GM18519 (cell line): Measurements from ENCODE around the gene KRT86.
"Not testable (repeated sequence)": the region's sequence is repeated elsewhere in the genome, so short reads cannot be mapped to it uniquely, and the experiment has no call there.

Experiments
- ATAC-seq: cut with Tn5 transposase; IDR thresholded peaks from one replicate; pipeline ENCODE4 v1.9.1; 2021; ENCODE audit warnings: mild to moderate bottlenecking, moderate library complexity; ENCODE audit not compliant: unreplicated experiment, low FRiP score

KRT86 gene

DNA sequence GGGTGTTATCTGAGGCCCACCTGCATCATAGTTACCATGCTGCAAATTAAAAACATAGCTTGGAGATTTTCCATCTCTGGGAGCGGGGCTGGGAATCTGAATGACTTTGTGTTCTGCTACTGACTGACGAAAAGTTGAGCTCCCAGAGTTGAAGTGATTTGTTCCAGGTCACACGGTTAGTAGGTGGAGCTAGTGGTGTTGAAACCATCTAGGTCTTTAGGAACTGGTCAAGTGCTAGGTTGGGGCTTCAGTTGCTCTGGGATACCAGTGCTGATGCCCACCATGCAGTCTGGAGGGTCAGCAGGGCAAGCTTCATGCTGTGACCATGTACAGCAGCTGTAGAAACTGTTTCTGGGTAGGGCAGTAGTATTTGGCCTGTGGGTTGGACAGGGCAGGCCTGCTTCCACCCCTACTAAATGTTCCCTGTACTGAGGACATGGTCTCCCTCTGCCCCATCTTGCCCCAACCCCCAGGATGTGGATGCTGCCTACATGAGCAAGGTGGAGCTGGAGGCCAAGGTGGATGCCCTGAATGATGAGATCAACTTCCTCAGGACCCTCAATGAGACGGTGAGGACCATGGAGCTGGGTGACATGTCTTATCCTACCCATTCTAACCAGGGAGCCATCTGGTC lies 36.1 kb upstream of the KRT86 start:
- ATAC-seq, result no peak

DNA sequence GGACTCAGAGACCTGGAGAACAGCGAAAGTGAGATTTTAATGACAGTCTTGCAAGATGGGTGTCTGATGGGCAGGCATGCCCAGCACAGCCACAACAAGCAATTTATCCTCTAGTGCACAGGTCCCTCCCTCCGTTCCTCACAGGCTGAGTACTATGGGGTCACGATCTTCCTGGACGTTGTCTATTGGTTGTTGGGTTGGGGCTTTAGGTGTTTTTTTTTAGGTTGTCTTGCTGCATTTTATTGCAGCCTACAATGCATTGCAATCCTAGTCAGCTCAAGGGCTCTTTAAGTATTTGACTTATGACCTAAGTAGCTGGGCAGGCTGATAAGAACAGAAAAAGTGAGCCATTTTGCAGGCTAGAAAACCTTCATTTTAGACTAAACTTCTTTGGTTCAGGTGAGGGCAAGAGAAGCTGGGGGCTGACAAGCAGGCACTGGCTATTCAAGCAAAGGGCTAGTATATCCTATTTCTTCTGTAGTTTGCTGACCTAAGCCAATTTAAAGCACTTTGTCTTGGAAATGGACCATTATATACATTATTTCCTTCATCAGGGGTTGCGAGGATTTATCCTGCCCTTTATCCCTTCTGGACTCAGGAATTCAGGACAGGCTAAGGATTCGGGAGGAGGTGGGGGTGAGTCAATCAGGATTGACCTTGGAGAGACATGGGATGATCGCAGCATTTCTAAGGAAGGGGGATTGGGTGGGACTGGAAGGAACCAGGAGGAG lies 35.4 kb upstream of the KRT86 start:
- no peak for ATAC-seq

DNA sequence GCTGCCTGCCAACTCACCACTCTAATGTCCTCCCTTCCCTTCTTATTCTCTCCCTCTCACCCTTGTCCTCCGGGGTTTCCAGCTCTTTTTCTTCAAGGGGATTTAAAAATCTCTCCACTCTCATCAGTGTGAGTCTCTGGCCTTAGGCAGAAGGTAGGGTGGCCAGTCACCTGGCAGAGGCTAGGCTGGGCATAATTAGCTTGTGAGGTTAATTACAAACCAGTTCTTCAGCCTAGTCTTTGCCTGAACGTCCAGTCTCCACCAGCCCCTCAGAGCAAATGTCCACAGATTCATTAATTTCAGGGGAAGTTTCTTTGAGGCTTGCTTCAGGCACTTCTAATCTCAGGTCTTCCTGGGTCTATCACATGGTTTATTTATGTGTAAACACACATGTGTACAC lies 34.7 kb upstream of the KRT86 start:
- ATAC-seq, result no peak

DNA sequence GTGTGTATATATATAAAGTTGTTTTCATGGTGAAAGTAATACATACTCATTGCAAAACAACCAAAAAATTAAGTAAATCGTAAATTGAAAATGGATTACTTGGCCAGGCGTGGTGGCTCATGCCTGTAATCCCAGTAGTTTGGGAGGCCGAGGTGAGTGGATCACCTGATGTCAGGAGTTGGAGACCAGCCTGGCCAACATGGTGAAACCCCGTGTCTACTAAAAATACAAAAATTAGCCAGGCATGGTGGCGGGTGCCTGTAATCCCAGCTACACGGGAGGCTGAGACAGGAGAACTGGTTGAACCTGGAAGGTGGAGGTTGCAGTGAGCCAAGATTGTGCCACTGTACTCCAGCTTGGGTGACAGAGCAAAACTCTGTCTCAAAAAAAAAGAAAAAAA lies 34.2 kb upstream of the KRT86 start:
- ATAC-seq, result not testable (repeated sequence)

DNA sequence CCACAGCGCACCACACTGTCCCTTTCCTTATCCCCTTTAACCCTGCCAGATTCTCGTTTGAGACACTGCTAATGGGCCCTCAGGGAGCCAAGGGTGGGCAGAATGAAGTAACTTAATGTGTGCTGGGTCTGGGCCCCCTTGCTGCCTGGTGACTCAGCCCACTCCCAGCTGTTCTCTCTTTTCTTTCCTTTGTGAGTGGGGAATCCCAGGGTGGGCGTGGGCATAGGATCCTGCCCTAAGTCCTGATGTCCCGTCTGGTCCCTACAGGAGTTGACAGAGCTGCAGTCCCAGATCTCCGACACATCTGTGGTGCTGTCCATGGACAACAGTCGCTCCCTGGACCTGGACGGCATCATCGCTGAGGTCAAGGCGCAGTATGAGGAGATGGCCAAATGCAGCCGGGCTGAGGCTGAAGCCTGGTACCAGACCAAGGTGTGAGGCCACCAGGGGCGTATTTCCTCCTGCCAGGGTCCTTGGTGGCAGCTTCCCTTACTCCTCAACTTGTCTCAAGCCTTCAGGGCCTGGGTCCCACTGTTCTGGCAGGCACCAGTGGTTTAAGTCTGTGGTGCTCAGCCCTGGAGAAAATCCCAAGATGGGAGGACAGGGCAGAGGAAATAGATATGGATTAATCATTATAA lies 33.1 kb upstream of the KRT86 start:
- no peak for ATAC-seq

DNA sequence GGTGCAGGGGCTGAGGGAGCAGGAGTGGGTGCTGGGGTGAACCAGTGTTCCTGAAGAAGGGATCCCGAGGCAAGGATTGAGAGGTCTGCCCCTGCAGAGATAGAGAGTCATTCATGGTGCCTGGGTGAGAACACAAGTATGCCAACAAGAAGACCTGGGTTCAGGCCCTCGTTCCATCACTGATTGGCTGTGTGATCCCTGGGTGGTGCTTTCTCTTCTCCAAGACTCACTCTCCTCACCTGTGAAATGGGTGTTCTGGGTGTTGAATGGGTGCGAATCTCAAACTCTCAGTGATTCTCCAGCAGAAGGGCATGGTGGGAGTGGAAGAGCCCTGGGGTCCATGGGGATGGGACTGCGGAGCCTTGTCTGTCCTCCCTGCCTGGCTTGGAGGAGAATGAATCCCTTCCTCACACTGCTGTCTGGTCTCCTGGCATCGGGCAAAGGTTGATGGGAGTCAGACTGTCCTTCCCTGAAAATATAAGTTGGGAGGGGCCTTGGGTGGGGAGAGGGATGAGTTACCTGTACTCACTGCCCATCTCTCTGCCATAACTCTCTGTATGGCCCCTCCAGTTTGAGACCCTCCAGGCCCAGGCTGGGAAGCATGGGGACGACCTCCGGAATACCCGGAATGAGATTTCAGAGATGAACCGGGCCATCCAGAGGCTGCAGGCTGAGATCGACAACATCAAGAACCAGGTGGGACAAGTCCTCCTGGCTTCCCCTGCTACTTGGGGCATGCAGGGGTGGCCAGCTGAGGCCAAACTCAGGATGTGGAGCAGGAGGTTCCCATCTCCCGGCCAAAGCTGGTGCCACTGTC lies 31.8 kb upstream of the KRT86 start:
- ATAC-seq, result no peak

DNA sequence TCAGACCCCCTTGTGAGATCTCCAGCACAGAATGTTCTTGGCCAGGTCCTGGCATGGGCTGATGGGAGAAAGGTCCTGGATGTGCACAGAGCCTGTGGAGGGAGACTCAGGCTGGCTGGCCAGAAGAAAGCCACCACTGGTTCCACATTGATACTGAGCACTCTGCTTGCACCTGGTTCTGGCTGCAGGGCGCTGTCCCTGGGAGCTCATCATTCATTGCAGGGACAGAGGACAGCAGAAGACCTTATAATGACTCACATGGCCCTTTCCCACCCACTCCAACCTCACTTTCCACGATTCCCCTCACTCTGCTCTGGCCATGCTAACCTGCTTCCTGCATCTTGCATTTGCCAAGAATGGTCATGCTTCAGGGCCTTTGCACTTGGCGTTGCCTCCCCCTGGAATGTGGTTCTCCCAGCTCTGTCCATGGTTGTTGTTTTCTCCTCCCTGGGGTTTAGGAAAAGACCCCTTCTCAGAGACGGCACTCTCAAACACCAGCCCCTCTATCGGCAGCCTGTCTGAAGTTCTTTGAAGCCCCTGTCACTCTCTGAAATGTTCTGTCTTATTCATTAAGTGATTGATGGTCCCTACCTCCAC lies 31.1 kb upstream of the KRT86 start:
- no peak for ATAC-seq

DNA sequence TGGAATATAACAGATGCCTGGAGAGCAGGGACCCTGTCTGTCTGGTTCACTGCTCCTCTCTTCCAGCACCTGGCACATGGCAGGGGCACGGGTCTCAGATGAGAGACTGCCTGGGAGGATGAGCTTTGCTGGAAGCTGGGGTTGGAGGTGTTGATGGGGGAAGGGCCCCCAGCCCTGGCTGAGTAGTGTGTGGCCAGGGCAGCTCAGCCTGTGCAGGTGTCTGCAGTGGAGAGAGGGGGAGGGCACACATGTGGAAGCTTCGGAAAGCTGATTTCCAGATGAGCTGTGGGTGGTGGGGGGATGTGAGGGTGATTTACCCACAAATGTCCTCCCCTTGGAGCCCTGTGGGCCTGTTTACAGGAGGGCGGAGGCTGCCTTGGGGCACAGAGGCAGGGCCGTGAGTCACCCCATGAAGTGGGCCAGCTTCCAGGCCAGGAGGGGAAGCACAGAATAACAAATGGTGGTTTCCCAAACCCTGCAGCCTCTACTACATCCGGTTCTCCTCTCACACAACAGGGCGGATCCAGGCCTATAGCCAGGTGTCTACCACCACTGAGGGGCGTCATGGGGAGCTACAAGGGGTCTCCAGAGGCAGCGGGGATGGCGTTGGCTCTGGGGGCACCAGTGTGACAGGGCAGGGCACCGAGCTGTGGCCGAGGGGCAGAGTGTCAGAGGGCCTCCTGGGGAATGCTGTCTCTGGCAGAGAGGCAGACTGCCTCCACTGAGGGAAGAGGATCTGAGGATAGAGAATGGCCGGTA lies 30.4 kb upstream of the KRT86 start:
- no peak for ATAC-seq

DNA sequence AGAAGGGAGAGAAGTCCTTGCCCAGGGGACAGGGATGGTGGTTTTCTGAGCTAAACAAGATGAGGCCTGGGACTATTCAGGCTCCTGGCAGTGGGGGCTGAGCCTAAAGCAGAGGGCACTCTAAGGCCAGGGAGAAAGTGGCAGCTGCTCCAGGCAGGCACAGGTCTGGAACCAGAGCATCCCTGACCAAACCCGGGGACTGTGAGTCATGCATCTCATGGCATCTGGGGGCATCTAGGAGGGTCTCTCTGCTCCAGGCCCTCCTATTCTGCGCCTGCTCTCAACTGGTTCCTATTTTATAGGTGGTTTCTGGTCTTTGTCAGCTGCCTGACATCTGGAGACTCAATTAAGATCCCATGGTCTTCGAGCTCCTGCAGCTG lies 29.8 kb upstream of the KRT86 start:
- no peak for ATAC-seq

DNA sequence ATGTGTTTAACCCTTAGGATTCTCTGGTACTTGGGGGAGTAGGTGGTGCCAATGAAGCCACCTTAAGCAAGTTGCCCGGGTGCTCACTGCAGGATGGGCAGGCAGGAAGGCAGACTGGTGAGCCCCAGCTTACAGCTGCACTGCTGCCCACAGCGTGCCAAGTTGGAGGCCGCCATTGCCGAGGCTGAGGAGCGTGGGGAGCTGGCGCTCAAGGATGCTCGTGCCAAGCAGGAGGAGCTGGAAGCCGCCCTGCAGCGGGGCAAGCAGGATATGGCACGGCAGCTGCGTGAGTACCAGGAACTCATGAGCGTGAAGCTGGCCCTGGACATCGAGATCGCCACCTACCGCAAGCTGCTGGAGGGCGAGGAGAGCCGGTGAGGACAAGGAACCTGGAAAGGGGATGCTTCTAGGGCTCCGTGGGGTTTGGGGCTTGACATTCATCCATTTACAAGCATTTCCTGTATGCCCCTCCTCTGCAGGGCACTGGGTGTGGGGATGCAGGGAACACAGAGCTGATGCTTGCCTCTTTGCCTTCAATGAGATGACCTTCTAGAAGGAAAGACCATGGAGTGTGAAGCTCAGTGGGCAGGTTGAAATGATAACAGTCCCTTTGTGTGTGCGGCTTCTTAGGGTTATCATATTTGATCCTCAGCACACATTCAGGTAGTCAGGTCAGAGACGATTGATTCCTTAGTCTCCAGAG lies 29.0 kb upstream of the KRT86 start:
- ATAC-seq, result no peak

DNA sequence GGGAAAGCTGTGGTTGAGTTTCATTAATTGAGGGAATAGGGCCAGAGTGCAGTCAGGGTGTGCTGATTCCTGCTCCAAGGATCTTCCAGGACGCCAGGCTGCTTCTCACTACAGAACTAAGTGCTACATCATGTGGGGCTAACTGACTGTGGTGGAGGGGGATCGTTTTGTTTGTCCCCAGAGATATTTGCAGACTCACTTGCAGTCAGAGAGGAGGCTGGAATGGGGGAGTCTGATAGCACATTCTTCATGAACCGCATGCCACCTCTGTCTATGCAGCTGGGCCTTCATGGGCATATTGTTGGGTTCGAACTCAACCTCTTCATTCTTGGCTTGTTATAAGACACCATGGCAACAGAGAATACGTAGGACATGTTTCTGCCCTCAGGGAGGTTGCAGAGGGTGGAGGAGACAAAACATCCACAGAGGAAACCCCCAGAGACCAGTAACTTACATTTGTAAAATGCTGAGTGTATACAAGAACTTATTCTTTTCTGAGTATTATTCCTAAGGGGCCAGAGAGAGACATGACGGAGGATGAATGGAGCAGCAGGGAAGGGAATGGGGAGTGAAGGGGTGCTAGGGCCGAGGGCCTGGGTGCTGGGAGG lies 28.4 kb upstream of the KRT86 start:
- ATAC-seq, result no peak

DNA sequence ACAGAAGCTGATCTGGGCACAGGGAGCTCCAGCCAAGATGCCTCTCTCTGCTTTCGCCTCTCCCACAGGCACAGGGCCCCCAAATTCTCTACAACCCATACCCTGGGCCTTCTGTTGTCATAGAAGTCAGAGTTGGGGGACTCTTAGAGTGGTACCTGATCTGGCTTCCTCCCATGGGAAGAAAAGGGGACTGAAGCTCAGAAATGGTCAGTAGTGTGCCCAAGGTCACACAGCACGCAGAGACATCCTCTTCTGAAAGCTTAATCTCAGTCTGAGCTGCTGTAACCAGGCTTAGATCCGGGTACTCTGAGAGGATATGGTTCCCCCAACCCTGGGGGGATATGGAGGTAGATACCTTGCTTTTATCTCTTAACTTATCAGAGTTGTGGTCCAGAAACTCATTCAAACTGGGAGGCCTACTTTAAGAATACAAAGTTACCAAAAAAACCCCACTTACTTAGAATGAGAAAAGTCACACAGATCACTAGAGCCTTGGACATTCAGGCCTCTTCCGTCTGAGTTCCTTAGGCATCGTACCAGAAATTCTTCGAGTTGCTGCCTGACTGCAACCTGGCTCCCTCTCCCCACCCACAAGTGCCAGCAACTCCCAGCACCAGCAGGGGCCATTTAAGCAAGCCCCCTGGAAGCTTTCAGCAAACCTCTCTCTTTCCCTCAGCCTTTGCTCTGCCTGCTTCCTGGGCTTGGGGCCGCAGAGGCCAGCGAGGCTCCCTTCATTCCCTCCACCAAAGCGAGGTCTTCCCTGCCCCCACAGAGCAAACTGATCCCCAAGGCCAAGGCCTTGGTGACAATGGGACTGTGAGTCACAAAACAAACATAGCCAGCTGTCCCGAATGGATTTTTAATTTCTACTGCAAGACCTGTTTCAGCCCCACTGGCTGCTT lies 27.5 kb upstream of the KRT86 start:
- ATAC-seq, result no peak

DNA sequence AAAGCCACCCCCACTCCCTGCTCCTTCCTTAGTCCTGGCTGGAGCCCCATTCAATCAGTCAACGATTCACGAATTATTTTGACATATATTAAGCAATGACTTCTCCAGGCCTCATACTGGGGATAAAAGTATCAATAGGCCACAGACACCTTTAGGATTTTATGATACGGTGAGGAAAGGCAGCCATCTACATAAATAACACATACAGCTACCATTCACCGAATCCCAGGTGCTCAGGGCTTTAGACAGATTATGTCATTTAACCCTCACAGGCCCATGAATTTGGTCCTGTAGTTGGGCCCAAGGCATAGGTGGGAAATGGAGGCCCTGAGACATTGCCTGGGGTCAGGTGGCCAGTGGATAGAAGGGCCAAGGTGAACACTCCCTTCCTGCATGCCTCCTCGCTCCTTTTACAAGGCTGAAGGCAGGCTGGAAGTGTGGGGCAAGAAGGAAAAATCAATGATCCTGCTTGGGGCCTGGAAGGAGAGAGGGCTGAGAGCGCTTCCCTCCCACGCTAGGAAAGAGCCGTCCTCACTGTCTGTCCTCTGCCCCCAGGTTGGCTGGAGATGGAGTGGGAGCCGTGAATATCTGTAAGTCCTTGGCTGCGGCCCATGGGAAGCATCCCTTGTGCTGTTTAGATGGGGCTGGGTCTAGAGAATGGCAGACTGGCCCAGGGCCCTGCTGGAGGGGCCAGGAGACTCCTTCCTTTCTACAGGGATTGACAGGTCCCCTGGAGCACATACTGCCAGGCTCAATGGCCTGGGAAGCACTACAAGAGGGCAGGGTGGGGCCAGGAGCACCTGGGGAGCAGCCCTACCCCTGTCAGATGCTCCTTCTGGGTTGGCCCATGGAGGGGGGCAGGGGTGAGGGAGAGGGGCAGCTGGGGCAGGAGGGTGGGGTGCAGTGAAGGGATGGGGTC lies 26.6 kb upstream of the KRT86 start:
- no peak for ATAC-seq

DNA sequence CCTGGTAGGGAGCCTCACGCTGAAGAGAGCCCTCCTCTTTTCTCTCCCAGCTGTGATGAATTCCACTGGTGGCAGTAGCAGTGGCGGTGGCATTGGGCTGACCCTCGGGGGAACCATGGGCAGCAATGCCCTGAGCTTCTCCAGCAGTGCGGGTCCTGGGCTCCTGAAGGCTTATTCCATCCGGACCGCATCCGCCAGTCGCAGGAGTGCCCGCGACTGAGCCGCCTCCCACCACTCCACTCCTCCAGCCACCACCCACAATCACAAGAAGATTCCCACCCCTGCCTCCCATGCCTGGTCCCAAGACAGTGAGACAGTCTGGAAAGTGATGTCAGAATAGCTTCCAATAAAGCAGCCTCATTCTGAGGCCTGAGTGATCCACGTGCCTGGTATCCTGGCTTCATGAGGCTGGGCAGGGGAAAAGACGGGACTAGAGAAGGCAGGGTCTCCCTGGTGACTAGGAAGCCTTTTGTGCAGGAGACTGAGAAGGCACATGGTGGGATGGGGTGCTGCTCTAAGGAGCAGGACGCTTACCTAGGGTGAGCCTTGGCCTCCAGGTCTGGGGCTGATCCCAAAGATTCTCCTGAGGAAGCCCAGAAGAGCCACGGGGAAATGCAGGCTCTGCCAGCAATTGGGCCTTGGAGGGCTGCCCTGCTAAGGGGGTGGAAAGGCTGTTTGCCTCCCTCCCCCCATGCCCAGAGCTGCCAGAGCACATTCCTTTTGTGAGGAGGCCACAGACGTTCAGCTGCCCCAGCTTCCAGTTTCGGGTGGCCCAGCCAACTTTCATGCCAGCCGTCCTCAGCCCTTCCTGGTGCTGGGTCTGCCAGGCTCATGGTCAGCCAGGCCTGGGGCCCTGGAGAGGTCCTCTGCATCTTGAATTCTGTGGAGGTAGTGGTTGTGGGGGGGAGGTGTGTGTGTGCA lies 25.6 kb upstream of the KRT86 start:
- ATAC-seq, result no peak

DNA sequence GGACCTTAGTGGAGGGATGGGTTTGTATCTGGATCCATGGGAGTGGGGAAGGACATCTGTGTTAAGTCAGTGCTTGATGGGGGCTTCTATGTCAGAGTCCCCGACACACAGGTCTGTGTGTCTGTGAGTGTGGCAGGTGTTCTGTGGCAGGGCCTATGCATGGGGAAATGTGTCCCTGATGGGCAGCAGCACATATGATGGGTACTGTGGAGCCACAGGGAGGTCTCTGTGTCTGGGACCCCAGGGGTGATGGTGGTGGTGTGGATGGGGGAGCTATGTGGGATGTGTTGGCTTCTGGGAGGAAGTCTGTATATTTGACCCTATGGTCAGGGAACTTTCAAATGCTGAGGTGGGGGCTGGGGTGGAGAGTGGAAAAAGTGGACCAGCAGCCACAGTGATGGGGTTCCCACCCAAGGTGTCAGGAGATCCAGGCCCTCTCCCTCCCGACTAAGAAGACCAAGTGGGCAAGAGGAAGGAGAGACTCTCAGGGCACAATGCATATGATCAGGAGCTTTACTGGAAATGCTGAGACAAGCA lies 24.9 kb upstream of the KRT86 start:
- ATAC-seq, result no peak
